CD4-positive, alpha-beta T cell (primary cell): ENCODE results near the gene TJP1. TPM values are rescaled to one million over a fixed set of nuclear protein-coding genes. Genes with fewer than 3 reads are reported as not detected.
"Not testable (repeated sequence)": the region's sequence is repeated elsewhere in the genome, so short reads cannot be mapped to it uniquely, and the experiment has no call there.

ENCODE experiments used
- ATAC-seq: fragments of 200-7000 bp; cut with Tn5 transposase; one replicate; pipeline ENCODE4 v1.10.0; 2022; ENCODE audit warnings: mild to moderate bottlenecking; ENCODE audit not compliant: poor library complexity
- CTCF ChIA-PET: fragments of 350-600 bp; sonication (Branson Sonifier 250); formaldehyde crosslinking; loops from one replicate; lab custom pipeline; 2021; ENCODE audit warnings: antibody characterized with exemption, inconsistent platforms; lab: Charles Lee
- POLR2A ChIA-PET: fragments of 350-600 bp; sonication (Branson Sonifier 250); formaldehyde crosslinking; loops from one replicate; lab custom pipeline; 2021; ENCODE audit warnings: antibody characterized with exemption, inconsistent platforms; lab: Charles Lee
- DNase-seq, 14 experiments: peaks; one replicate each; pipeline ENCODE4 v3.0.0-alpha.2; 2013 to 2020; ENCODE audit warnings: mixed read lengths in 2 of 14
- H3K27ac ChIP-seq, 2 donors: one replicate each; pipeline versions ENCODE4 v1.5.1 to v1.7.0; 2013; ENCODE audit warnings: low read length in 2 of 2, low read depth in 1 of 2, mild to moderate bottlenecking in 1 of 2
- H3K27me3 ChIP-seq, 2 experiments: 1 replicate in 1 of 2; 2 replicates in 1 of 2; pipeline versions ENCODE4 v1.6.1 to v1.7.0; 2013; ENCODE audit warnings: low read length in 2 of 2, control low read depth in 1 of 2, mild to moderate bottlenecking in 1 of 2, moderate library complexity in 1 of 2; ENCODE audit not compliant: insufficient read depth in 2 of 2, control insufficient read depth in 1 of 2
- H3K36me3 ChIP-seq: one replicate; pipeline ENCODE4 v1.6.1; 2013; ENCODE audit warnings: low read length, control low read depth; ENCODE audit not compliant: insufficient read depth
- H3K4me1 ChIP-seq: one replicate; pipeline ENCODE4 v1.6.1; 2013; ENCODE audit warnings: low read length, control low read depth; ENCODE audit not compliant: insufficient read depth
- H3K4me3 ChIP-seq: one replicate; pipeline ENCODE4 v1.5.1; 2013; ENCODE audit warnings: mild to moderate bottlenecking, low read length, moderate library complexity
- H3K9me3 ChIP-seq, 2 experiments: 1 replicate in 1 of 2; 2 replicates in 1 of 2; pipeline versions ENCODE4 v1.6.1 to v1.7.0; 2013; ENCODE audit warnings: low read length in 2 of 2, mild to moderate bottlenecking in 2 of 2, control low read depth in 1 of 2, moderate library complexity in 1 of 2; ENCODE audit not compliant: control insufficient read depth in 1 of 2, insufficient read depth in 1 of 2
- H3K27ac Mint-ChIP-seq: one replicate; pipeline ENCODE4 v1.8.0; 2020; ENCODE audit warnings: mixed read lengths
- H3K27me3 Mint-ChIP-seq: one replicate; pipeline ENCODE4 v1.8.0; 2021; ENCODE audit warnings: mixed read lengths
- H3K36me3 Mint-ChIP-seq: one replicate; pipeline ENCODE4 v1.8.0; 2021; ENCODE audit warnings: low read depth, mixed read lengths
- H3K4me1 Mint-ChIP-seq: one replicate; pipeline ENCODE4 v1.8.0; 2021; ENCODE audit warnings: low read depth, mixed read lengths
- H3K4me3 Mint-ChIP-seq: one replicate; pipeline ENCODE4 v1.8.0; 2020; ENCODE audit warnings: mild to moderate bottlenecking, mixed read lengths
- H3K9me3 Mint-ChIP-seq: one replicate; pipeline ENCODE4 v1.8.0; 2020; ENCODE audit warnings: mixed read lengths
- CTCF ChIP-seq: fragments of 200-600 bp; IDR thresholded peaks from one replicate; pipeline ENCODE4 v1.8.0; 2022; ENCODE audit warnings: antibody characterized with exemption, mild to moderate bottlenecking
- intact Hi-C, 2 experiments: fragments of 100-400 bp; cut with DNase I in 1 of 2; cut with micrococcal nuclease in 1 of 2; formaldehyde crosslinking; loops; one replicate each; pipeline versions ENCODE4 v1.15.1 to v1.9.0; 2023 to 2025; cut with DNase I, micrococcal nuclease
- total RNA-seq, 174 experiments: library from RNA in 2 of 174; stranded (reverse) in 2 of 174; gene quantifications; one replicate each; pipeline ENCODE4 v1.2.3 and lab custom pipeline; 2021 to 2026

Gene TJP1
- total RNA-seq, 2 experiments from 2014 or later = not detected

GRCh38 chr15:29699791-29700190 lies 122.5 kb downstream of the TJP1 start:
- no peak overlapping the region for H3K27ac Mint-ChIP-seq
- H3K9me3 Mint-ChIP-seq = peaks cover under 1% of the 10 kb centered on the region
- no peaks in the 10 kb centered on the region for H3K36me3 ChIP-seq
- H3K27me3 Mint-ChIP-seq = peaks cover 11% of the 10 kb centered on the region
- intact Hi-C loops = no loop called here
- H3K4me1 ChIP-seq = no peaks in the 10 kb centered on the region
- POLR2A ChIA-PET = no interaction called here
- no peak overlapping the region for H3K4me3 ChIP-seq
- TF ChIP-seq CTCF = no peak
- CTCF ChIA-PET = no interaction called here
- no peaks in the 10 kb centered on the region for H3K27me3 ChIP-seq
- H3K4me3 Mint-ChIP-seq = no peak overlapping the region
- DNase-seq (no peak), ATAC-seq (no peak)
- H3K9me3 ChIP-seq = no peaks in the 10 kb centered on the region
- no peaks in the 10 kb centered on the region for H3K4me1 Mint-ChIP-seq
- no peak overlapping the region for H3K27ac ChIP-seq
- H3K36me3 Mint-ChIP-seq = no peaks in the 10 kb centered on the region

- no peak overlapping the region for H3K4me3 ChIP-seq
- H3K9me3 ChIP-seq = peaks cover 0 to 2% of the 10 kb centered on the region in 2 experiments
- Mint-ChIP-seq H3K27me3 (peaks cover 11% of the 10 kb centered on the region), H3K36me3 (no peaks in the 10 kb centered on the region), H3K4me1 (no peaks in the 10 kb centered on the region), H3K27ac (no peak overlapping the region), H3K9me3 (peaks cover 7% of the 10 kb centered on the region), H3K4me3 (no peak overlapping the region)
- ChIA-PET CTCF (interaction anchor here (0.5 kb wide), 1 partner anchor 32 kb away, joined by 3 read pairs; no protein-coding TSS in a partner anchor), POLR2A (no interaction called here)
- H3K27ac ChIP-seq = no peak overlapping the region
- ATAC-seq (no peak), DNase-seq (no peak)
- intact Hi-C loops = no loop called here
- no peaks in the 10 kb centered on the region for H3K4me1 ChIP-seq
- no peaks in the 10 kb centered on the region for H3K36me3 ChIP-seq
- no peak for TF ChIP-seq CTCF
- no peaks in the 10 kb centered on the region for H3K27me3 ChIP-seq
These were observed 124.1 kb downstream of the TJP1 start for GRCh38 chr15:29698030-29698701.

DNA sequence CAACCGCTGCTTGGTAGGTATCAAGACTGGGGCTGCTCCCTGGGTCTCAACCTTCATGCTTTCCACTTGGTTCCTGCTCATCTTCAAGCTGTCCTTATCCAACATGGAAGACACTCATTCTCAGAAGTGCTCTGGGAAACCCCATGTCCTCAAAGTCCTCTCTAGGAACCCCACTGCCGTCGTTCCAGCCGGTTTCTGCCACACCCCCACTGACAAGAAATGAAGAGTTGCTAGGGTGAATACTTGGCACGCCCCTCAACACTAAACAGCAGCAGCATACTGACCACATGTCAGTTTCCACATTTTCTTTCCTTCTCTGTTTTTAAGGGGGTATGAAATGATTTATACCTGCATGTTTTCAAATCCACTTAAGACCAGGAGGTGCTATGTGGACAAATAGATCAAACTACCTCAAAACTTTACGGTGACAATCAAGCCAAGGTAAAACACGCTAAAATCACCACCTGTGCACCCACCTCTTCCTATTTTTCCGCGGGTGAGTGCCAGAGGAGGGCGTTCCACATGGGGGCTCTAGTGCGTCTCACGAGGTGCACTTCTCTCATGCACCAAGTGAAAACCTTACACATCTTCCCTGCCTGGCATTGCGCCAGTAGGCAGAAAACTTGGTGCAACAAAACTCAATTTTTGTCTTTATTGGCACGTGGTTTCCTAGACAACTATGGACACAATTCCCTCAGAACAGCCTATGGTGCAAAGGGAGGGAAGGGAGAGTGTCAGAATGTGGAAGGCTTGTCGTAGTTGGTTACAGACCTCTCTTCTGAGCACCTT lies 125.1 kb downstream of the TJP1 start:
- no peak for TF ChIP-seq CTCF
- H3K36me3 ChIP-seq = no peaks in the 10 kb centered on the region
- Mint-ChIP-seq H3K27ac (no peak overlapping the region), H3K27me3 (peaks cover 8% of the 10 kb centered on the region), H3K4me3 (no peak overlapping the region), H3K9me3 (peaks cover 7% of the 10 kb centered on the region), H3K36me3 (no peaks in the 10 kb centered on the region), H3K4me1 (no peaks in the 10 kb centered on the region)
- ATAC-seq = no peak
- ChIA-PET CTCF (interaction anchor here (0.5 kb wide), 1 partner anchor 33 kb away, joined by 3 read pairs; no protein-coding TSS in a partner anchor), POLR2A (no interaction called here)
- peaks cover 0 to 5% of the 10 kb centered on the region in 2 experiments for H3K9me3 ChIP-seq
- no peak overlapping the region for H3K4me3 ChIP-seq
- H3K27me3 ChIP-seq = no peaks in the 10 kb centered on the region
- intact Hi-C loops = no loop called here
- no peaks in the 10 kb centered on the region for H3K4me1 ChIP-seq
- no peak for DNase-seq
- no peak overlapping the region for H3K27ac ChIP-seq

DNA sequence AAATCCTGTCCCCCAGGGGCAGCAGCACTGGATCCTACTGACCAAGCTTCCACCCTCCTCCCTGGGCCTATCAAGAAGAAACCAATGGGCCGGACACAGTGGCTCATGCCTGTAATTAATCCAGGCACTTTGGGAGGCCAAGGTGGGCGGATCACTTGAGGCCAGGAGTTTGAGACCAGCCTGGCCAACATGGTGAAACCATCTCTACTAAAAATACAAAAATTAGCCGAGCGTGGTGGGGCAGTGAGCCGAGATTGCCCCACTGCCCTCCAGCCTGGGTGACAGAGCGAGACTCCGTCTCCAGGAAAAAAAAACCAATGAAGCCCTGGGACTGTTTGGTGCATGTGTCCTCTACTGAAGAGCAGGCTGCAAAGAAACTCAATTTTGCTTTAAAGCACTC lies 125.8 kb downstream of the TJP1 start:
- CTCF ChIA-PET, H3K36me3 Mint-ChIP-seq, H3K4me1 ChIP-seq, H3K4me3 ChIP-seq, H3K9me3 ChIP-seq, H3K27ac ChIP-seq, H3K27ac Mint-ChIP-seq, POLR2A ChIA-PET, H3K27me3 ChIP-seq, H3K36me3 ChIP-seq, H3K4me3 Mint-ChIP-seq, ATAC-seq, H3K9me3 Mint-ChIP-seq, intact Hi-C loops, DNase-seq, H3K4me1 Mint-ChIP-seq: not testable (repeated sequence)
- H3K27me3 Mint-ChIP-seq = peaks cover 10% of the 10 kb centered on the region
